OCI-LY3 (cell line): ENCODE data around the gene CERS6.

Experiments used
- H2AFZ ChIP-seq: fragments of 200-600, 300-600 bp; shearing (Covaris generic); 2 replicates; pipeline ENCODE4 v1.6.0; 2014; ENCODE audit warnings: antibody characterized with exemption, low read depth, low read length
- H3K27ac ChIP-seq: fragments of 200-600, 300-600 bp; sonication (generic); 2 replicates; pipeline ENCODE4 v1.5.1; 2014; ENCODE audit warnings: mild to moderate bottlenecking, low read length, moderate library complexity, mixed read lengths
- H3K27me3 ChIP-seq: fragments of 200-600, 300-600 bp; sonication (generic); 2 replicates; pipeline ENCODE4 v1.6.1; 2014; ENCODE audit warnings: low read depth, low read length, mixed read lengths
- H3K36me3 ChIP-seq: fragments of 200-600, 300-600 bp; sonication (generic); replicated peaks from 2 replicates; pipeline ENCODE3; 2014; ENCODE audit warnings: low read depth, low read length, mixed read lengths
- H3K4me1 ChIP-seq: fragments of 300-600, 200-600 bp; sonication (generic); 2 replicates; pipeline ENCODE4 v1.6.1; 2014; ENCODE audit warnings: low read length, mixed read lengths
- H3K4me2 ChIP-seq: fragments of 200-600, 300-600 bp; sonication (generic); 2 replicates; pipeline ENCODE4 v1.6.1; 2014; ENCODE audit warnings: low read length, mixed read lengths
- H3K4me3 ChIP-seq: fragments of 300-600, 200-600 bp; sonication (generic); 2 replicates; pipeline ENCODE4 v1.5.1; 2014; ENCODE audit warnings: antibody characterized with exemption, mild to moderate bottlenecking, low read length, moderate library complexity
- H3K79me2 ChIP-seq: fragments of 300-600, 200-600 bp; shearing (Covaris generic); 2 replicates; pipeline ENCODE4 v1.6.1; 2014; ENCODE audit warnings: mild to moderate bottlenecking, low read length, mixed read lengths
- H3K9ac ChIP-seq: fragments of 300-600, 200-600 bp; shearing (Covaris generic); 2 replicates; pipeline ENCODE4 v1.6.0; 2014; ENCODE audit warnings: mild to moderate bottlenecking, low read length, moderate library complexity
- H3K9me3 ChIP-seq: fragments of 200-600, 300-600 bp; shearing (Covaris generic); 2 replicates; pipeline ENCODE4 v1.6.1; 2014; ENCODE audit warnings: low read length, mixed read lengths; ENCODE audit not compliant: insufficient read depth
- H4K20me1 ChIP-seq: fragments of 200-600, 300-600 bp; sonication (generic); 2 replicates; pipeline ENCODE4 v1.6.1; 2016; ENCODE audit warnings: low read length, mixed read lengths; ENCODE audit not compliant: insufficient read depth
- CTCF ChIP-seq: fragments of 200-600, 300-600 bp; sonication (generic); IDR thresholded peaks from 2 replicates; pipeline ENCODE4 v1.5.1; 2014; ENCODE audit warnings: antibody characterized with exemption, low read length, low read depth
- EZH2phosphoT487 ChIP-seq: fragments of 200-600 bp; shearing (Covaris generic); IDR thresholded peaks from 2 replicates; pipeline ENCODE4 v1.6.1; 2018; ENCODE audit warnings: antibody characterized with exemption, mixed run types, low read depth

Gene CERS6

GRCh38 chr2:168504323-168504722, 48.3 kb downstream of the CERS6 start:
- H3K27me3 ChIP-seq: 0 out of 2 replicates have a peak, but pooled peaks cover 4% of the 10 kb centered on the region
- H3K4me3 ChIP-seq: no peak overlapping the region
- 0 out of 2 replicates have a peak, but pooled peaks cover 3% of the 10 kb centered on the region for H4K20me1 ChIP-seq
- TF ChIP-seq CTCF (no peak), EZH2phosphoT487 (no peak)
- peaks cover 17% of the 10 kb centered on the region for H3K79me2 ChIP-seq
- no peaks in the 10 kb centered on the region for H3K4me1 ChIP-seq
- no peak overlapping the region for H3K27ac ChIP-seq
- no peak overlapping the region for H2AFZ ChIP-seq
- H3K36me3 ChIP-seq: peaks cover 15% of the 10 kb centered on the region
- no peak overlapping the region for H3K4me2 ChIP-seq
- 0 out of 2 replicates have a peak, but pooled peaks cover under 1% of the 10 kb centered on the region for H3K9me3 ChIP-seq
- no peak overlapping the region for H3K9ac ChIP-seq

DNA sequence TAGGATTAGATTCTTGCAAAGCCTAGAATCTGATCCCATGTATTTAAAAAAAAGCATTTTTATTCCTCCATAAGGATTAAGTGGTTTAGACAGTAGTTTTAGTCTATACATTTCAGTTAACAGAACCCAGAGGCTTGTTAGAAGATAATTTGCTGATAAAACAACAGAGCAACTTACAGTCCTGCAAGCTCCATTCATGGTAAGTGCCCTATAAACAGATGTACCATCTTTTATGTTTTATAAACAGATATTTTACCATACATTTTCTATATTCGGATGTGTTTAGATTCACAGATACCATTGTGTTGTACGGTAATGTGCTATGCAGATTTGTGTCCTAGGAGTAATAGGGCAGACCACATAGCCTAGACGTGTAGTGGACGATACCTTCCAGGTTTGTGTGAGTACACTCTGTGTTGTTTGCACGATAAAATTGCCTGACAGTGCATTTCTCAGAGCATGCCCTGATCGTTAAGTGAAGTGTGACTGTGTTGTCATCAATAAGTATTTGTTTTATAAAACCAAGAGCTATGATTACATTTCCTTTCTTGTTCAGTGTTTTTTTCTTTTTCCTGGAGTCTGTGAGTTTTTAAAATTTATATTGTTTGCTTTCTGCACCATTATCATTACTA, 54.2 kb downstream of the CERS6 start:
- Histone ChIP-seq H3K4me2 (no peak overlapping the region), H3K9me3 (no peaks in the 10 kb centered on the region), H4K20me1 (no peaks in the 10 kb centered on the region), H3K4me3 (no peak overlapping the region), H3K9ac (no peak overlapping the region), H3K27me3 (no peaks in the 10 kb centered on the region), H3K36me3 (no peaks in the 10 kb centered on the region), H2AFZ (no peak overlapping the region), H3K79me2 (peaks cover 9% of the 10 kb centered on the region; the same call in 1 of the 2 replicates), H3K4me1 (no peaks in the 10 kb centered on the region), H3K27ac (no peak overlapping the region)
- TF ChIP-seq CTCF (no peak), EZH2phosphoT487 (no peak)

DNA sequence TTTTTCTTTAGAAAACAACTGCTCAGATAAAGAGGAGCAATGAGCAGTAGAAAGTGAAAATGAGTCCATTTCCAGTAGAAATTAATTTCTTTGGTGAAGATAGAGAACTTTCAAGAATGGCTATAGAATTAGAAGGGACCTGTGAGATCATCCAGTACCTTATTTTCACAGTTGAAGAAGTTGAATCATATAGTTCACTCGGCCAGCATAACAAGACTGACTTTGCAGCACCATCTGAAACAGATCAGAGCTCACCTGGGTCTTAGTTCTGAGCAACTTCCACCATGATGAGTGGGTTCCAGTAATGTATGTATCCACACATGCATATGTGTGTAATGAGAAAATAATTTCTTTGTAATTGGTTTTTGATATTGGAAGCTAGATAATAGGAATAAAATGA, 58.6 kb downstream of the CERS6 start:
- no peaks in the 10 kb centered on the region for H3K36me3 ChIP-seq
- no peaks in the 10 kb centered on the region for H3K9me3 ChIP-seq
- H3K4me3 ChIP-seq: no peak overlapping the region
- no peak for TF ChIP-seq CTCF
- TF ChIP-seq EZH2phosphoT487: no peak
- peaks cover 10% of the 10 kb centered on the region for H3K79me2 ChIP-seq
- H3K4me2 ChIP-seq: no peak overlapping the region
- H3K4me1 ChIP-seq: peaks cover 4% of the 10 kb centered on the region
- no peaks in the 10 kb centered on the region for H3K27me3 ChIP-seq
- H3K9ac ChIP-seq: no peak overlapping the region
- no peaks in the 10 kb centered on the region for H4K20me1 ChIP-seq
- no peak overlapping the region for H3K27ac ChIP-seq
- no peak overlapping the region for H2AFZ ChIP-seq

GRCh38 chr2:168515502-168515901, 59.4 kb downstream of the CERS6 start:
- H3K4me1 ChIP-seq: peaks cover 4% of the 10 kb centered on the region
- no peak overlapping the region for H3K4me2 ChIP-seq
- no peaks in the 10 kb centered on the region for H3K36me3 ChIP-seq
- no peak overlapping the region for H3K27ac ChIP-seq
- no peak overlapping the region for H3K9ac ChIP-seq
- H4K20me1 ChIP-seq: no peaks in the 10 kb centered on the region
- H3K27me3 ChIP-seq: no peaks in the 10 kb centered on the region
- H3K79me2 ChIP-seq: peaks cover 16% of the 10 kb centered on the region
- H2AFZ ChIP-seq: no peak overlapping the region
- TF ChIP-seq EZH2phosphoT487: no peak
- no peak for TF ChIP-seq CTCF
- no peak overlapping the region for H3K4me3 ChIP-seq
- no peaks in the 10 kb centered on the region for H3K9me3 ChIP-seq
